Mucosa of descending colon (tissue), 3 donors: ENCODE data around the gene CALCOCO1. TPM values are rescaled to one million over a fixed set of nuclear protein-coding genes. Genes with fewer than 3 reads are reported as not detected.

ENCODE experiments used
- ATAC-seq: fragments of 200-7000 bp; cut with Tn5 transposase; one replicate; pipeline ENCODE4 v1.9.1; 2020; ENCODE audit warnings: mild to moderate bottlenecking, moderate library complexity
- DNase-seq, 3 donors: peaks; one replicate each; pipeline ENCODE4 v3.0.0-alpha.2; 2020
- H3K36me3 ChIP-seq: fragments of 200-600 bp; one replicate; pipeline ENCODE4 v1.8.0; 2021; ENCODE audit warnings: low read depth, mild to moderate bottlenecking
- H3K4me1 ChIP-seq: fragments of 200-600 bp; one replicate; pipeline ENCODE4 v1.8.0; 2021; ENCODE audit warnings: low read depth, mild to moderate bottlenecking
- H3K4me3 ChIP-seq: fragments of 200-600 bp; one replicate; pipeline ENCODE4 v1.8.0; 2021; ENCODE audit warnings: mild to moderate bottlenecking
- H3K9me3 ChIP-seq: fragments of 200-600 bp; one replicate; pipeline ENCODE4 v1.8.0; 2021; ENCODE audit warnings: mild to moderate bottlenecking
- intact Hi-C, 2 donors: fragments of 100-400 bp; cut with DNase I in 1 of 2; cut with micrococcal nuclease in 1 of 2; formaldehyde crosslinking; loops; one replicate each; pipeline versions ENCODE4 v1.11.0 to v1.11.1; 2022; cut with DNase I, micrococcal nuclease
- total RNA-seq, 3 donors: library from RNA; stranded (reverse); fragmentation: NEBNext Ultra II Directional in 2 of 3; extraction: Animal tissue kit (Norgen Biotek cat#: 25700) in 2 of 3; gene quantifications; one replicate each; pipeline versions ENCODE4 v1.2.1 to v1.2.4, GENCODE V29; 2021 to 2023
- TF ChIP-seq, protein P1 (sequence below): fragments of 200-600 bp; IDR thresholded peaks from one replicate; pipeline ENCODE4 v1.8.0; 2022; ENCODE audit warnings: antibody characterized with exemption, mild to moderate bottlenecking
- donor health status: DM: no; HTN: no; CAD: no; lungs with moderate emphysema.
- donor health status: DM: no; HTN: no; CAD: no.
- donor health status: DM: no; HTN: yes; CAD: no.

The CALCOCO1 gene
- total RNA-seq, 3 donors from 2014 or later = 62.2 to 235 (median 119) TPM

DNA sequence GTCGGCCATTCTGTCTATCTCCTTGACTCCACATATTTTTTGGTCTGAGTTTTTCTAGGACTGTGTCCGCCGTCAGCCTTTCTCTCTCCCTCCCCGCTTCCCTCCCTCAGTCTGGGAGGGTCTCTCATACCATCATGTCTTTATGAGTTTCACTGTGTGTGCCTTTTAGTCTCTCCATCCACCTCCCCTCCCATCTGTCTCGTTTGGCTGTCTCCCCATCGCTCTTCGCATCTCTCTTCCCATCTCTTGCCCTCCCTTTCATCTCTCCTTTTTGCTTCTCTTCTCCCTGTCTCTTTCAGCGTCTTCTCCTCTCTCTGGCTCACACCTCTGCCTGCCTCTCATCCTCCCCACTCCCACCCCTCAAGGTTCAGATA is 31.5 kb upstream of the CALCOCO1 start:
- Histone ChIP-seq H3K36me3 (no peaks in the 10 kb centered on the region), H3K4me1 (no peaks in the 10 kb centered on the region), H3K9me3 (no peaks in the 10 kb centered on the region), H3K4me3 (no peak overlapping the region)
- TF ChIP-seq, protein P1, sequence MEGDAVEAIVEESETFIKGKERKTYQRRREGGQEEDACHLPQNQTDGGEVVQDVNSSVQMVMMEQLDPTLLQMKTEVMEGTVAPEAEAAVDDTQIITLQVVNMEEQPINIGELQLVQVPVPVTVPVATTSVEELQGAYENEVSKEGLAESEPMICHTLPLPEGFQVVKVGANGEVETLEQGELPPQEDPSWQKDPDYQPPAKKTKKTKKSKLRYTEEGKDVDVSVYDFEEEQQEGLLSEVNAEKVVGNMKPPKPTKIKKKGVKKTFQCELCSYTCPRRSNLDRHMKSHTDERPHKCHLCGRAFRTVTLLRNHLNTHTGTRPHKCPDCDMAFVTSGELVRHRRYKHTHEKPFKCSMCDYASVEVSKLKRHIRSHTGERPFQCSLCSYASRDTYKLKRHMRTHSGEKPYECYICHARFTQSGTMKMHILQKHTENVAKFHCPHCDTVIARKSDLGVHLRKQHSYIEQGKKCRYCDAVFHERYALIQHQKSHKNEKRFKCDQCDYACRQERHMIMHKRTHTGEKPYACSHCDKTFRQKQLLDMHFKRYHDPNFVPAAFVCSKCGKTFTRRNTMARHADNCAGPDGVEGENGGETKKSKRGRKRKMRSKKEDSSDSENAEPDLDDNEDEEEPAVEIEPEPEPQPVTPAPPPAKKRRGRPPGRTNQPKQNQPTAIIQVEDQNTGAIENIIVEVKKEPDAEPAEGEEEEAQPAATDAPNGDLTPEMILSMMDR = no peak
- no peak for DNase-seq
- intact Hi-C loops = no loop called here
- no peak for ATAC-seq

DNA sequence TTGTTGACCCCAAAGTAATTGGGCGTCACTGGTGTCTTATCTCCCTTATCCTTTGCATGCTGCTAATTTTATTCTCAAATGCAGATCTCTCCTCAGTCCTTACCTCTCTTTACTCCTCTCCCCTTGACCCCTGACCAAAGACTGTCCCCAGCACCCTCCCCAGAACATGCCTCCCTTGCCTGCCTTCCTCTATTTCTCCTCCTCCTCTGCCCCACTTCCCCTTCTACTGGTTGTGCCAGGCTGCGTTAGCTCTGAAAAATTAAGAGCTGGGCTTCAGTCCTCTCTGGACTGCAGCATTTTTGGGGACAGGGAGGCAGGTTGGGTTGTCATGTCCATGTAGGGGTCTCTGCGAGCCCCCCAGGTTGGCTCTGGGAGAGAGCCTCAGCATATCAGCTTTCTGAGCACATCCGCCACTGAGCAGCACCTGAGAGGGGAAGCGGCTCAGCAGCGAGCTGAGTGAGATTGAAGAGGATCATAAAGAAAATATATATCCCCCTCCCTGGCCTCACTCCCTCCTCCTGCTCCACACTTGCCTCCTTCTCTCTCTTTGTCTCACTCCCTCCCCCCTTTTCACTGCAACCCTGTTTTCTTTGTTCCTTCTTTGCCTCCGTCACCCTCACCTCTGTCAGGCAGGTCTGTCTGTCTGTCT is 31.0 kb upstream of the CALCOCO1 start:
- DNase-seq (no peak), ATAC-seq (no peak)
- Histone ChIP-seq H3K4me3 (no peak overlapping the region), H3K4me1 (no peaks in the 10 kb centered on the region), H3K36me3 (no peaks in the 10 kb centered on the region), H3K9me3 (no peaks in the 10 kb centered on the region)
- intact Hi-C loops = no loop called here
- TF ChIP-seq, protein P1 = no peak

DNA sequence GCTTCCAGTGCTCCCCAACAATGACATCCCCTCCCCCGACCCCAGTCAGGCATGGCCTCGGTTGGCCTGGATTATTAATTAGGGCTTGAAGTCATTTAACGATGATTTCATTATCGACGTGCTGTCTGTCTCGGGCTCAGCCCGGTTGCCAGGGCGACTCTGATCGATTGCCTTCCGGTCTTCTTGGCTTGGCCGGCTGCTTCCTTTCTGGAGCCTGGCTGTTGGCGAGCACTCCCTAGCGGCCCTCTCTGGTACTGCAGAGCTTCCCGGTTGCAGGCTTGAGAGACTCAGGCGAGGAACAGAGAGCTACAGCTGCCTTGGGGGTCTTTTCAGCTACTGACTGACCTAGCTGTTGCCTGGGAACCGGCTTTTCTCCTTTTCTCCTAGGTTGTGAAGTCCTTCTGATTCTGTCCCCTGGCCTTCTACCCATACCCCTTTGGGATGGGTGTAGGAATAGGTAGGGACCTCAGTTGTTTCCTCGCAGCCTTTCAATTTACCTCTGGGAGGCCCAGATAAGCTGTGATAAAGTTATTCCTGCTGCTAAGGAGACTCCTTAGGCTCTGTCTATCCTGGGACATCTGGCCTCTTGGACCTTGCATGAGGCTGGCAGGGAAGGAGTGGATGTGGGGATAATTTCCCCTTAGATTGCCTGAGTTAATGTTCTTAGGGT is 30.0 kb upstream of the CALCOCO1 start:
- no peak overlapping the region for H3K4me3 ChIP-seq
- TF ChIP-seq, protein P1 = peak; percentile 98
- H3K36me3 ChIP-seq = no peaks in the 10 kb centered on the region
- DNase-seq = peak; percentile 82 to 90 (median 86)
- peak; percentile 93 for ATAC-seq
- no peaks in the 10 kb centered on the region for H3K9me3 ChIP-seq
- H3K4me1 ChIP-seq = no peaks in the 10 kb centered on the region
- intact Hi-C loops = no loop called here

DNA sequence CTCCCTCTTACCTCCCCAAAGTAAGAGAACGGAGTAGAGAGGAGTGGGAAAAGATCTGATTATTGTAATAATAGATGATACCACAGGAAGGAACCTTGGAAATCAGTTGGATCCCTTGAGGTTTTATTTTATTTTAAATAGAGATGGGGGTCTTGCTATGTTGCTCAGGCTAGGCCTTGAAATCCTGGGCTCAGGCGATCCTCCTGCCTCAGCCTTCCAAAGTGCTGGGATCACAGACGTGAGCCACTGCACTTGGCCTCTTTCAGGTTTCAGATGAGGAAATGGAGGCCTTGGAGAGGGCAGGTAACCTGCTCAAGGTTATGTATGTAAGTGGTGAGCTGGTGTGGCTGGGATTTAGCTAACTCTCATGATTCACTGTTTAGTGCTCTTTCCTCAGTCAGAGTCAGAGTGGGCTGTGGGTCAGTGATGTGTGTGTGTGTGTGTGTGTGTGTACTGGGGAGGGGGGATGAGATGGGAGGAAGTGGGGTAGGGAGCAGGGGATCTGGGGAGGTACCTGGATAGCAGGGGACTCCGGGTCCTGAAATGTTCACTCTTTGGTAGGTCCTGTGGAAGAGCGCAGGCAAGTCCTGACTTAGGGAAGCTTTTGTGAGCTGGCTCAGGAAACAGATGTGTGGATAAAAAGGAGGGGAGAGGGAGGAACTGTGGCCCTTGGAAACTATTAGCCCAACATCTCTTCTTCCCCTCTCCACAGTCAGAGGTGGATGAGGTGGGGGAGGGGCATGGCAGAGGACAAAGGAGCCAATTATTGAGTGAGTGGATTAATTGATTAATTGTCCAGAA is 29.2 kb upstream of the CALCOCO1 start:
- Histone ChIP-seq H3K9me3 (no peaks in the 10 kb centered on the region), H3K4me1 (peaks cover 2% of the 10 kb centered on the region), H3K36me3 (no peaks in the 10 kb centered on the region), H3K4me3 (no peak overlapping the region)
- intact Hi-C loops = no loop called here
- ATAC-seq (no peak), DNase-seq (no peak)
- TF ChIP-seq, protein P1 = no peak

DNA sequence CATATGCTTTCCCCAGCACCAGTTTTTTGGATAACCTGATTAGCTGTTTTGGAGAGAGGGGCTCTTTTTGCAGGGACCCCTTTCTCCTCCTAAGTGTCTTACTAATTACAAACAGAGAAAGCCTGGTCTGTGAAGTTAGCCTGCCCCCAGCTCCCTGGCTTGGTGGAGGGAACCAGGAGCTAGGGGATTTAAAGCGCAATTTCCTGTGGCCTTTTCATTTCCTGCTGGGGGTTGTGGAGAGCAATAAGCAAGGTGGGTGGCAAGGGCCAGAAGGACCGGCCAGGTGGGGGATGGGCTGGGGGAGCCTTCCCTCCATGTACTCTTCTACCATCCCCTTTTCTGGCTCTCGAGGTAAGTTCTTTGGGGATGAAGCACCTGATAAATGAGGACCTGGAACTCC is 28.6 kb upstream of the CALCOCO1 start:
- DNase-seq (no peak), ATAC-seq (no peak)
- no peaks in the 10 kb centered on the region for H3K36me3 ChIP-seq
- intact Hi-C loops = no loop called here
- no peaks in the 10 kb centered on the region for H3K9me3 ChIP-seq
- peaks cover 8% of the 10 kb centered on the region for H3K4me1 ChIP-seq
- H3K4me3 ChIP-seq = no peak overlapping the region
- TF ChIP-seq, protein P1 = no peak
